CD4-positive, alpha-beta T cell treated with Interleukin-17A for 4 hours (primary cell): ENCODE measurements around the gene ZBTB32.
A peak's percentile ranks its signal among the peaks of the same experiment; 100 is the strongest.

Experiments used
- DNase-seq: peaks from one replicate; pipeline ENCODE4 v3.0.0-alpha.2; 2020; ENCODE audit warnings: mixed read lengths

Gene ZBTB32

DNA sequence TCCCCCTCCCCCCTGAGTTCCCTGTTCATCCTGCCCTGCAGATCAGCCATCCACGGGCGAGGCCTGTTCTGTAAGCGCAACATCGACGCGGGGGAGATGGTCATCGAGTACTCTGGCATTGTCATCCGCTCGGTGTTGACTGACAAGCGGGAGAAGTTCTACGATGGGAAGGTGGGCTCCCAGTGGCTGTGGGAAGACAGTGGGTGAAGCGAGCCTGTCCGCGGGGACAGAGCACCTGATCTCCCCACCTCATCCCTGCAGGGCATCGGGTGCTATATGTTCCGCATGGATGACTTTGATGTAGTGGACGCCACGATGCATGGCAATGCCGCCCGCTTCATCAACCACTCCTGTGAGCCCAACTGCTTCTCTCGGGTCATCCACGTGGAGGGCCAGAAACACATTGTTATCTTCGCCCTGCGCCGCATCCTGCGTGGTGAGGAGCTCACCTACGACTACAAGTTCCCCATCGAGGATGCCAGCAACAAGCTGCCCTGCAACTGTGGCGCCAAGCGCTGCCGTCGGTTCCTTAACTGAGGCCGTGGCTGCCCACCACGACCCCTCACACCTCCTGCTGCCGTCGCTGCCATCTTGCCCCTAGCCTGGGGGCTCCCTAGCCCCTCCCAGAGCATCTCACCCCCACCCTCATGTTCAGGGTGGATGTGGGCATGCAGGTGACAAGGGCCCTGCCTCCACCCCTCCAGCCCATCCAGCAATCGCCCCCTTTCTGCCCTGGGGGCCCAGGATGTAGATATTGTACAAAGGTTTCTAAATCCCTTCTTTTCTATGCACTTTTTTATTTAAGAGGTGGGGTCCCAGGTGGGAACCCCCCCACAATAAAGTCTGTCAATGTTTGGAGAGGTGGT lies 33.9 kb downstream of the ZBTB32 start:
- no peak for DNase-seq

DNA sequence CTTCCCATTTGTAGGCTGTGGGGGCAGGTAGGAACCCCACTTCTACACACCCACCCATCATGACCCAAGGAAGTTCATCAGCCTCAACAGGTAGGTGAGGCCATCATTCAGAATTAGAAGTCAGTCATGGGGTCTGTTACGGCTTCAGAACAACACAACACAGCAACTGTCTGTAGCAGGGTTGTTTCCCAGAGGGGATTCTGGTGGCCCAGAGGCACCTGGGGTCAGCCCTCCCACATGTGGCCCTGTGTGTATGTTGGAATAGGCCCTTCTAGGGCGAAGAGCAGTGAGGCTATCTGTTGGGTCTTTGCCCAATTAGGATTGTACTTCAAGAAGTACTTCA lies 34.5 kb downstream of the ZBTB32 start:
- DNase-seq: no peak

DNA sequence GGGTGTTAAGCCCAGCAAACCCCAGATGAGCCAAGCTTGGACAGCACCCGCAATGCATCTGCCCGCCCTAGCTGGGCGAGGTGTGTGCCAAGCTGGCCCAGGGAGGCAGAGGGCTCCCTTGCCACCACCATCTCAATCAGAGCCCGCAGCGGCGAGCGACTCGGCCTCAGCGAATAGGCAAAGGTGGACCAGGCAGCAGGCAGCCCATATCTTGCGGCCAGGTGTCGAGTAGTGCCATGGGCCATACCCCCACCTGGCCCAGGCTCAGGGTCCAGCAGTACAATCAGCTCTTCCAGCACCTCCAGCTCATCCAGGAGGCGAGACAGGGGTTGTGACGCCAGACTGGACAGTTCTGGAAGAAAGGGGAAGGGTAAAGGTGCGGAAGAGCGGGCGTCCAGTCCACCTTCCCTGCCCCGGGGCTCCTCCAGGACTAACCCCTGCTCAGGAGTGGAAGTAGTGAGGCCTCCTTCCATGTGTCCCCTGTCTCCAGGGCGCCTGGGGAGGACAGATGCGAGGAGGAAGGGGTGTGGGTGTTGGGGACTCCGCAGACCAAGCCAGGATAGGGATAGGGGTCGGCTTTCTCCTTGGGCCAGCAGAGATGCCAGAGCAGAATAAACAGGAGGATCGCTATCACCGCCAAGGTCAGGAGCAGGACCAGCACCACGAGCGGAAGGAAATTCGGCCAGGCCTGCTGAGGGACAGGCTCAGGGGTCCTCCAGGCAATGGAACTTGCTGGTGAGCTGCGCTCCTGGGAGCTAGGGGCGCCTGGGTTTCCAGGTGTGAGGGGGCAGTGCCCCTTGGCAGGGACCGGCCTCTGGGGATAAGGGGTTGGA lies 35.1 kb downstream of the ZBTB32 start:
- no peak for DNase-seq

DNA sequence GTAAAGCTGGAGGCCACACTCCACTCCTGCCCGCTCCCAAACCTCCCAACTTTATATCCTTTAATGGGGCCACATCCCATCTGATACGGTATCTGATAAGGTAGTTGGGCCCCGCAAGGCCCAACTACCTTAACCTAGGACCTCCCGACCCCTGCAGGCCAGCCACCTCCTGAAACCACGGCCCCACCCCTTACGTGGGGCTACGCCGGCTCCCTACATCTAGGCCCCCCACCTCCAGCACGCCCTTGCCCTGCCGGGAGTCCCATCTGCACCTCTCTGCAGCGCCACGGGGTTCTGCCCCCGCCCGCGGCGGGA lies 35.7 kb downstream of the ZBTB32 start:
- no peak for DNase-seq

DNA sequence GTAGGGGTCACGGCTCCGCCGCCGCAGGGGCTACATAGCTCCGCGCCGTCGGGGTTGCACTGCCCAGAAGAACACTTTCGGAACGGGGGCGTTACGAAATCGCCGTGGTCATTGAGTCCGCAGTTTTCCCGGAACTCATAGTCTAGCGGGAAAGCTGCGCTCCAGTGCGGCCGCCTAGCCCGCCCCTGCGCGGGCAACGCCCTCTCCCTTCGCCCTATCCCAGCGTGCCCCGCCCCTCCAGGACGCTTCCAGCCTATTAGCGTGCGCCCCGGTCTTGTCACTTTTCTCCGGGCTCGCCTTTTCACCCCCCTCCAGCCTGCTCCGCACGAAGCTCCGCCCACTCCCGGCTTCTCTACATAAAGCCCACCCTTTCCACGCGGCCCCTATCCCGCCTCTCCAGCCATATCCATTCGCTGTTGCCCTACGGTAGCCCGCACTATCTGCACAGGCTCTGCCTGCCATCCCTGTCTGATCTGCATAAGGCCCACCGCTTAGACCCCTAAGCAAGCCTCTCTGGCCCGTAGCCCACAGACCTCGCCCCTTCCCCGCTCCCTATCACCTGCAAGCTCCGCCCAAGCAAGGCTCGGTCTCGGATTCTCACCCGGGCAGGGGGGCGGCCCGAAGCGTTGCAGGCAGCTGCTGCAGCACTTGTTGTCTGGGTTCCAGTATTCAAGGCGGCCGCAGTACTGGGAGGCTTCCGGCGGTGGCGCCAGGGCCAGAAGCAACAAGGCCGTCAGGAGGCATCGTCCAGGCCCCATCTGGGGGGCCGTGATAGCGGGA lies 36.3 kb downstream of the ZBTB32 start:
- peak; percentile 97 for DNase-seq

DNA sequence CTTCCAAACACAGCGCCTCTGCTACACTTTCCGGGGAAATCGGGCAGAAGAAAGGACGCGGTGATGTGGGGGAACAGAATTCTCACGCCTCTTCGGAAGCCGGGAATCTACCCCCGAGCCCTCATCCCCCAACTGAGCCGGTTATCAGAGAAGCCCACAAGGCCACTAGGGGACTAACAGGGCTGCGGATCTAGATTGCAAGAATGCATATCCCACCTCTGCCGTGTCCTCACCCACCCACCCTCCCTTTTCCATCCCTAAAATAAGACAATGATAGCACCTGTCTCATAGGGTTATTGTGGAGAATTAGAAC lies 36.8 kb downstream of the ZBTB32 start:
- DNase-seq: no peak

DNA sequence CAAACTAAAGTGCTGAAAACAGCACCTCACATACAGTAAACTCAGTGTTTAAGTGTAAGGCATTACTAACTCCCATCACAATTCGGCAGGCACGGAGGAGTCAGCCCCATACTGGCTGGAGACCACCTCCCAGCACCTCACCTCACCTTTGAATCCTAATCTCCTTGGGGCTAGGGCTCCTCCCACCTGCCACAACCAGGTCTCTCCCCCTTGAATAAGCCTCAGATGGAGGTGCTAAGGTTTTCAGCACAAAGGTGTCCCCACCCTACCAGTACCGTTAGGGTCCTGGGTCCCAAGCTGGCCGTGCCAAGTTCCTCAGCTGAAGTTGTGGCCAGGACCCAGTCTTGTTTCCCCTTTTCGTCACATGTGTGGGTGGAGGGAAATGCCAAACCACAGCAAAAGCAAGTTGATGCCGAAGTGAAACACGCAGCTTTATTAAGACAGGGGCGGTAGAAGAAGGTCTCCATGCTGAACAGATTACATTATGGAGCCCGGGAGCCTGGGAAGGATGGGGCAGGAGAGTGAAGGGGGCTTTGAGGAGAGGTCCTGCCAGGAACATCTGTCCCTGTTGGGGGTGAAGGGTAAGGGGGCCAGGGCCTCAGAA lies 37.9 kb downstream of the ZBTB32 start, which contains the start of gene IGFLR1:
IGFLR1 (minus strand) TSS at position 332 of the 604 bp plus-strand sequence. CDS start 1,272 bp downstream, outside the sequence.
- peak; percentile 74 for DNase-seq

DNA sequence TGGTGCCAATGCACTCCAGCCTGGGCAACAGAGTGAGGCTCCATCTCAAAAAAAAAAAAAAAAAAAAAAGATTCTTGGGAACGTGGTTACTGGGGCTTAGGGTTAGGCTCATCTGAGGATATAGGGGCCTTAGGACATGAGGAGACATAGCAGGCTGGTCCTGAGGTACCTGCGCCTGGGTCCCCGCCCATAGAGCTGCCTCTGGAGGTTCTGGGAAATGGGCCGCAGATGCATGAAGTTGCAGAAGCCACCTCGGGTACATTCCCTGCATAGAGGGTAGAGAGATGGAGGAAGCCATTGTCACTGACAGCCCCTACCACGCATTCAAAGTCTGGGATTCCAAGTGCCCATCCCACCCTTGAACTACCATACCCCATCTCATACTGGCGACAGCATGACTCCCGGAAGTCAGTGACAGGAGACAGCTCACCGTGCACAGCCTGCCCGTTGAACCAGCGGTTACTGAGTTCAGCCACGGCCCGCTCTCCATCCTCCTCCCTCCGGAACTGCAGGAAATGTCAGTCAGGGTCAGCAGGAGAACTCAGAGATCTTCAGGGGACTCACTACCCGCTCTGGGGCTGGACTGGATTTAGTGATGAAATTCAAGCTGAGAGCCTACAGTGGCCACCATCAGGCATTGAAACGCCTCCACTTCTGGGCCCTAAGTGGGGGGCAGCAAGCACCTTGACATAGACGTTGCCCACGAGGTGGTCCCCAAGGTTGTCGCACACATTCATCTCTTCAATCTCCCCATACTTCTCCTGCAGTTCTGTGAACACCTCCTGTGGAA lies 39.5 kb downstream of the ZBTB32 start:
- DNase-seq: no peak

DNA sequence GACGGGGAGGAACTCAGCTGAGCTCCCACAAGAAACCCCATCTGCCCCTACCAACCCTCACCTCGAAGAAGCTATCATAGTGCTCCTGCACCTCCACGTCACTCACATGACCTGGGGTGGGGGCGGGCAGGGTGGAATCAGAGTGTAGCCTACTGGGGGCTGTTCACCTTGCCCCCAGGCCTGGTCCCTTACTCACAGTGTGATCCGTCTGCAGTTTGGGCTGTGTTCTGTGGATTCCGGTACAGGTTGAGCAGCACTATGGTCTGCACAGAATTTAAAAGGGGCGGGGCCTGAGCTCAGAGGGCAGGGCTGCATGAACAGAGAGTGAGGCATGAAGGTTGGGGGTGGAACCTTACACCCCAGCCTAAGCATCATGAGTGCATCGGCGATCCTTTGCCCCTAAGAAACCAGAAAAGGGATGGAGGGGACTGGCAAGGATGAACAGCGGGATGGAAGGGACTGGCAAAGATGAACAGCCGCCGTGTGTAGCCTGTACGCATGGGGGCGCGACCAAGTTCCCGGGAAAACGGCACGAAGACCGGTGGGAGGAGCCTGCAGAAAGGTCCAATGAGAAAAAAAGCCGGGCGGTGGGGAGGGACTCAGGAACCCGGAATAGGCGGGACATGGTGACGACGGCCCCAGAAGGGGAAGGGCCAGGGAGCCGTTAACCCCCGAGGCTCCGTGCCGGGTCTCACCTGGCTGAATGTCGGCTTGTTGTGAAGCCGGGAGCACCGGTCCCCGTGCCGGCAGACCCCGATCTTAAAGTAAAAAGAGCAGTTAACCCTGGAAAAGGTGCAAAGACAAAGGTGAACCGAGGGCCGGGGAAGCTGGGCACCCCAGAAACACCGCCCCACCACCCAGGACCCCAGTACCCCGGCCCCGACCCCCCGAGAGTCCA lies 40.3 kb downstream of the ZBTB32 start:
- DNase-seq: peak; percentile 96

DNA sequence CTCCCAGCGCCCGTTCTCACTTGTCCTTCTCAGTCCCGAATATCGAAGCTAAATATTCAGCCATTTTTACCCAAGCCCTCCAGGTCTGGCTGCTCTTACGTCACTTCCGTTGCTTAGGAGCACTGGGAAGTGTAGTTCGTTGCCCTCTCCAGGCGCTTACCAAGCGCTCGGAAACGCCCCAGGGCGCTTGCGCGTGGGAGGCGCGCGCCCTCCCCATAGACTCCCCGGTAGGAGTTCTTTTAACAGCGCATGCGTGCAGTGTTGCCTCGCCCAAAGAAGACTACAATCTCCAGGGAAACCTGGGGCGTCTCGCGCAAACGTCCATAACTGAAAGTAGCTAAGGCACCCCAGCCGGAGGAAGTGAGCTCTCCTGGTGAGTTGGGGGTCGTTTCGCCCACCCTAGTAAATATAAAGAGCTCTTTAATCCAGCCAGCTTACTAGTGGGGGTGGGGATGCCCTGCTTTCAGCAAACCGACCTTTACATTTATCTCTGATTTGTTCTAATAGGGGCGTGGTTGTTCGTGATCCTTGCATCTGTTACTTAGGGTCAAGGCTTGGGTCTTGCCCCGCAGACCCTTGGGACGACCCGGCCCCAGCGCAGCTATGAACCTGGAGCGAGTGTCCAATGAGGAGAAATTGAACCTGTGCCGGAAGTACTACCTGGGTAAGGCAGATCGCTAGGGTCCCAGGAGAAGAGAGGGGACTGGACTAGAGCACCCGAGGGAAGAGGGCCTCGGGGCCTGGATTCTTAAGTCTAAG lies 41.1 kb downstream of the ZBTB32 start, which contains the start of the genes PSENEN and U2AF1L4:
PSENEN (plus strand) TSS at position 324 of the 759 bp plus-strand sequence; CDS start at position 604, 280 bp downstream.
U2AF1L4 (minus strand) TSS at position 91 of the 759 bp plus-strand sequence; CDS start at position 64, 27 bp downstream.
- DNase-seq: peak; percentile 96

DNA sequence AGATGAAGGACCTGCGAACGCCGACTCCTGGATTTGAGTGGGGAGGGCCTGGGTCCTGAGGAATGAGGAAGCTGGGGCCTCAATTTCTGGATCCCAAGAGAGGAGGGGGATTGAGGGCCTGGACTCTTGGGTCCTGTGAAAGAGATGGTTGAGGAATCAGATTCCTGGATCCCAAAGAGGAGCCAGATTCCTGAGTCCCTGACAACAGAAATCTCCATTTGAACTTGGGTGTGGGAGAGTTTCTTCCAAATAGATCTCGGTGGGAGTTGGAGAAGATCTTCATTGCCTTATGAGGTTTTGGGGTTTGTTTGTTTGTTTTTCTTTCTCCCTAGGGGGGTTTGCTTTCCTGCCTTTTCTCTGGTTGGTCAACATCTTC lies 41.7 kb downstream of the ZBTB32 start:
- DNase-seq: no peak

DNA sequence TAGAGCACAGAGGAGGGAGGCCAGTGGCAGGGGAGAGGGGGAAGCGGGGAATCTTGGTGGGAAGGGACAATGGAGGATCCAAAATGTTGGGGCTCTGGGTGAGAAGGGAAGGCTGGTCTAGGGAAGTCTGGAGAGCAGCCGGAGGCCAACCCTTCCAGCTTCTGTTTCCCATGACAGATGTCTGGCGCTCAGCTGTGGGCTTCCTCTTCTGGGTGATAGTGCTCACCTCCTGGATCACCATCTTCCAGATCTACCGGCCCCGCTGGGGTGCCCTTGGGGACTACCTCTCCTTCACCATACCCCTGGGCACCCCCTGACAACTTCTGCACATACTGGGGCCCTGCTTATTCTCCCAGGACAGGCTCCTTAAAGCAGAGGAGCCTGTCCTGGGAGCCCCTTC lies 42.2 kb downstream of the ZBTB32 start:
- no peak for DNase-seq

DNA sequence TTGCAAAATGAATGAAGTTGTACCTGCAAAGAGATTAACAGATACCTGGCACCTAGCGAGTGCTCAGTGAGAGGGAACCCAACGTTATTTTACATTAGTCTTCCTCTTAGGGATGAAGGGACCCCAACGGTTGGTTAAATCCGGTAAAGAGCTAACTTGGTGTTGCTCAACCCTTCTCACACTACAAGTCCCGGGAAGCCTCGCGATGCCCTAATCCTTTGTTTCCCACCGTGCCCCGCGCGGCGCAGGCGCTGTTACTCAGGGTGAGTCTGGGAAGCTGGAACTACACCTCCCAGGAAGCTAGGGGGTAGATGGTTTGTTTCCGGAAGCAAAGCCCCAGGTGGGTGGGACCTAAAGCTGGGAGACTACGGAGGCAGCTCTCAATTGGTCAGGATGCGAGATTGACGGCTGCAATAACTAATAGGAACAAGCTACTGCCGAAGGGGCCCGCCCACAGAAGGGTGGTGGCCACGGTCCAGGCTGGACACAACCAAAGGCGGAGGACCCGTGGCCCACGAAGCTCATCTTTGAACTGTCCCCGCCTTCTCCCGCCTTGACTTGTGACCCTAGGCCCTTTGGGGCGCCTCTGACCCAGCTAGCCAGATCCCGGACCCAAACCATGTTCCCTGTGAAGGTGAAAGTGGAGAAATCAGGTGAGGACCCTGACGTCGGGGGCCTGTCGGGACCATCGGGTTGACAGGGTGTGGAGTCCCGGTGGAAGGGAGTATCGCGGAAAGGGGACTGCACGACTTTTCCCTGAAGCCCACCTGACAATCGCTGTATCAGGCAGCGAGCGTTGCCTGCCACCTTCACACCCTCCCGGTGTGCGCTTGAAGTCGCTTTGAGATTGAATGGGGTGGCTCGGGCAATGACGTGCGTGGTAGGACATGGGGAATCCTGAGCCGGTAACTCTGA lies 44.0 kb downstream of the ZBTB32 start, which contains the start of gene LIN37:
LIN37 (plus strand) TSS at position 471 of the 915 bp plus-strand sequence; CDS start at position 620, 149 bp downstream.
- peak; percentile 99 for DNase-seq

DNA sequence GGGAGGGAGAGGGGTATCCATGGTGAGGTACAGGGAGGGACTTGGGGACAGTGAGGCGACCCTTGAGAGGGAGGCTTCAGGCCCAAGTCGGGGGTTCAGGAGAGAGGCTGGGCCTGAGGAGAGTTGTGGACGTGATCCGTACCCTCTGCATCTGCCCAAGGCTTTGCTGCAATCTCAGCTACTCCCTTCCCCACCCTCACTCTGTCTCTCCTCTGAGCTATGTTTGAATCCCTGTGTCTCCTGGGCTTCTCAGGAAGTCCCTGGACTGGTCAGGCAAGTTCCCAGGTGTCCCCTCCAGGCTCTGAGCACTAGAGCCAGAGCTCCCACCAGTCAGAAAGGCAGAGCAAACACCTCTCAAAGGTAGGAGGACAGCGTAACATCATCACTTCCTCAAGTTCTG lies 45.8 kb downstream of the ZBTB32 start:
- DNase-seq: no peak

DNA sequence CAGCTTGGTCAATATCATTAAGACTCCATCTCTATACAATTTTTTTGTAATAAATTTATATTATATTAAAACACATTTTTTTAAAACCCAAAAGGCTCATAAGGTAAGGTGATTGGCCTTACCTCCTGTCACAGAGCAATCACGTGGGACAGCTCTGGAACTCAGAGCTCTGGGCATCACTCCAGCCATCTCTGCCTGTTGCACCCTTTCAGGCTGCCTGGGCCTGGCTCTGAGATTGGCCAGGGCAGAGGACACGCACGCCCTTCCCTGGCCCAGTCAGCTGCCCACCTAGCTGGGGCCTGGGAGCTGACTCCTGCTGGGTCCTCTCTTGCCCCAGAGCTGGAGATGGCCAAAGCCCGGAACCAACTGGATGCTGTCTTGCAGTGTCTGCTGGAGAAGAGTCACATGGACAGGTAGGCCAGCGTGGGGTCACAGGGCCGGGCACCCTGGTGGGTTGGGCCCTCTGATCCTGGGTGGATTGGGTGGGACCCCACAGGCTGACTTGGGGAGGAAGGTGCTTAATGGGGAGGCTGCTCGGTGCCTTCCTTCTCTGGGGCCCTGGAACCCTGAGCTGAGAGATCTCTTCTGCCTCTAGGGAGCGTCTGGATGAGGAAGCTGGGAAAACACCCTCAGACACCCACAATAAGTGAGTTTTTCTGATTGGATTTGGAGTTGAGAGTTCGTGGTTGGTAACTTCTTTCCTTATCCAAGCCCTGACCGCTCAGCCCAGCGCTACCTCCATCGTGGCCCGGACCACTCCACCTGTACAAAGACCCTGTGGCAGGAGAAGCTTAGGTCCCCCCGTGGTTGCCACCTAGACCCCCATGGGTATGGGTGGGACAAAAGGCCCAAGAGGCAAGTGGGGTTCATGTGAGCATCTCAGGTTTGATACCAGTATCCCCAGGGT lies 47.7 kb downstream of the ZBTB32 start:
- no peak for DNase-seq

DNA sequence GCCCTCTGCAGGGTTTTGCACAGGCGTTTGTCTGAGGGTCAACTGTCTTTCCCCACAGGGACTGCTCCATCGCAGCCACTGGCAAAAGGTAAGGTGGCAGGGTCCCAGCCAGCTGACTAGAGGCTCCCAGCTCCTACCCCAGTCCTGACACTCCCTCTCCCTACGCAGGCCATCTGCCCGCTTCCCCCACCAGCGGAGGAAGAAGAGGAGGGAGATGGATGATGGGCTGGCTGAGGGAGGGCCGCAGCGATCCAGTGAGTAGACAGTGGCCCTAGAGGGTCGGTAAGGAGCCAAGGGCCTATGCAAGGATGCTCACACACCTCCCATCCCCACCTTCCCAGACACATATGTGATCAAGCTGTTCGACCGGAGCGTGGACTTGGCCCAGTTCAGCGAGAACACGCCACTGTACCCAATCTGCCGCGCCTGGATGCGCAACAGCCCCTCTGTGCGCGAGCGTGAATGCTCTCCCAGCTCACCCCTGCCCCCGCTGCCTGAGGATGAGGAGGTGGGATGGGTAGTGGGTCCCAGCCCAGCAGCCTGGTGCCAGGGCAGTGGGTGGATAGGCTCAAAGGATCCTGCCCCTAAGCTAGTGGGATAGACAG lies 48.5 kb downstream of the ZBTB32 start:
- no peak for DNase-seq
